Right lobe of liver (tissue), 4 donors: ENCODE measurements around the gene CNDP1.

Experiments
- CTCF ChIP-seq, 4 donors: fragments of 200-600 bp in 3 of 4; fragments of 450-650 bp in 1 of 4; IDR thresholded peaks; one replicate each; pipeline versions ENCODE4 v1.5.1 to v1.8.0; 2016 to 2022; ENCODE audit warnings: antibody characterized with exemption in 4 of 4, mild to moderate bottlenecking in 2 of 4
- POLR2A ChIP-seq: fragments of 450-650 bp; IDR thresholded peaks from one replicate; pipeline ENCODE4 v1.6.1; 2017; ENCODE audit warnings: antibody characterized with exemption, mild to moderate bottlenecking
- donor health status: DM: no; HTN: no; CAD: no.
- donor health status: DM: no; HTN: no; CAD: no.
- donor health status: DM: no; HTN: yes; CAD: no.

- TF ChIP-seq CTCF (IDR thresholded peaks at IDR 0.05) (no peak), POLR2A (no peak)
These were observed 48.3 kb downstream of the CNDP1 start for GRCh38 chr18:74582642-74583041.
